ENCODE data around the gene SLC39A13.

The SLC39A13 gene

GRCh38 chr11:47407746-47408590 is at the start of gene SLC39A13:
Gene SLC39A13 (plus strand): TSS chr11:47408590. CDS start chr11:47410095, 1,505 bp downstream.
- peak; percentile 88 to 90 (median 89) for DNase-seq (ENCODE audit: low read depth in 3 of 3)

GRCh38 chr11:47358731-47359051 is 49.7 kb upstream of the SLC39A13 start:
- no peak for DNase-seq (ENCODE audit: low read depth in 3 of 3)

- DNase-seq (ENCODE audit: low read depth in 3 of 3) = no peak
These were observed 49.2 kb upstream of the SLC39A13 start for GRCh38 chr11:47359162-47359561.

GRCh38 chr11:47359586-47359985 is 48.8 kb upstream of the SLC39A13 start:
- no peak for DNase-seq (ENCODE audit: low read depth in 3 of 3)

- DNase-seq (ENCODE audit: low read depth in 3 of 3) = no peak
These were observed 48.0 kb upstream of the SLC39A13 start for GRCh38 chr11:47360341-47360740.

GRCh38 chr11:47361419-47361818 is 47.0 kb upstream of the SLC39A13 start:
- no peak for DNase-seq (ENCODE audit: low read depth in 3 of 3)

- no peak for DNase-seq (ENCODE audit: low read depth in 3 of 3)
These were observed 42.3 kb upstream of the SLC39A13 start for GRCh38 chr11:47366020-47366490.

- DNase-seq (ENCODE audit: low read depth in 3 of 3) = no peak
These were observed 38.7 kb upstream of the SLC39A13 start for GRCh38 chr11:47369676-47370075.

- no peak for DNase-seq (ENCODE audit: low read depth in 3 of 3)
These were observed 36.0 kb upstream of the SLC39A13 start for GRCh38 chr11:47372422-47372821.

GRCh38 chr11:47373876-47374719 is 34.3 kb upstream of the SLC39A13 start:
- peak; percentile 68 to 85 (median 83) for DNase-seq (ENCODE audit: low read depth in 3 of 3)

GRCh38 chr11:47374720-47375019 is 33.7 kb upstream of the SLC39A13 start:
- no peak for DNase-seq (ENCODE audit: low read depth in 3 of 3)

GRCh38 chr11:47375020-47375419 is 33.4 kb upstream of the SLC39A13 start:
- DNase-seq (ENCODE audit: low read depth in 3 of 3) = no peak

GRCh38 chr11:47375546-47376085 is 32.8 kb upstream of the SLC39A13 start:
- no peak for DNase-seq (ENCODE audit: low read depth in 3 of 3)

- DNase-seq (ENCODE audit: low read depth in 3 of 3) = no peak
These were observed 32.3 kb upstream of the SLC39A13 start for GRCh38 chr11:47376107-47376524.

GRCh38 chr11:47376525-47377371 is 31.6 kb upstream of the SLC39A13 start:
- no peak for DNase-seq (ENCODE audit: low read depth in 3 of 3)

GRCh38 chr11:47377571-47378009 is 30.8 kb upstream of the SLC39A13 start:
- no peak for DNase-seq (ENCODE audit: low read depth in 3 of 3)

GRCh38 chr11:47378010-47378835 is 30.2 kb upstream of the SLC39A13 start, which contains the start of gene SPI1:
Gene SPI1 (minus strand): TSS chr11:47378547. CDS start chr11:47378353, 194 bp downstream.
- DNase-seq (ENCODE audit: low read depth in 3 of 3) = no peak

- no peak for DNase-seq (ENCODE audit: low read depth in 3 of 3)
These were observed 29.6 kb upstream of the SLC39A13 start for GRCh38 chr11:47378836-47379170.

- no peak for DNase-seq (ENCODE audit: low read depth in 3 of 3)
These were observed 29.1 kb upstream of the SLC39A13 start for GRCh38 chr11:47379317-47379716.

- DNase-seq (ENCODE audit: low read depth in 3 of 3) = no peak
These were observed 28.3 kb upstream of the SLC39A13 start for GRCh38 chr11:47380078-47380477.

- DNase-seq (ENCODE audit: low read depth in 3 of 3) = no peak
These were observed 25.3 kb upstream of the SLC39A13 start for GRCh38 chr11:47383071-47383470.

Data from stimulated activated CD4-positive, alpha-beta T cell treated with anti-CD3 and anti-CD28 coated beads, TNF-alpha, amount 100 ng/mL, for 48 hours (primary cell).